Activated T-helper 1 cell treated with Interleukin-2 at 50 U/mL for 16 hours (primary cell): Measurements from ENCODE around the gene CPNE6.

Experiments used
- DNase-seq: peaks from one replicate; pipeline ENCODE4 v3.0.0-alpha.2; 2020; ENCODE audit warnings: low read depth

CPNE6 gene

GRCh38 chr14:24086193-24086955, 15.0 kb downstream of the CPNE6 start:
- no peak for DNase-seq

GRCh38 chr14:24087004-24087403, 15.6 kb downstream of the CPNE6 start:
- DNase-seq: no peak

- DNase-seq: no peak
These were observed 16.7 kb downstream of the CPNE6 start for GRCh38 chr14:24088095-24088494.

GRCh38 chr14:24089890-24090289, 18.5 kb downstream of the CPNE6 start:
- no peak for DNase-seq

GRCh38 chr14:24092110-24092504, 20.7 kb downstream of the CPNE6 start:
- DNase-seq: no peak

- no peak for DNase-seq
These were observed 21.3 kb downstream of the CPNE6 start for GRCh38 chr14:24092505-24093206.

- no peak for DNase-seq
These were observed 22.0 kb downstream of the CPNE6 start for GRCh38 chr14:24093207-24093900.

GRCh38 chr14:24093901-24094840, 22.8 kb downstream of the CPNE6 start, which contains the start of gene PCK2:
TSS of gene PCK2 (plus strand) at chr14:24094311. CDS start at chr14:24094406, 95 bp downstream.
- DNase-seq: peak; percentile 62

- DNase-seq: no peak
These were observed 23.5 kb downstream of the CPNE6 start for GRCh38 chr14:24094841-24095270.

GRCh38 chr14:24095271-24096068, 24.1 kb downstream of the CPNE6 start:
- DNase-seq: no peak

GRCh38 chr14:24096545-24097181, 25.3 kb downstream of the CPNE6 start:
- no peak for DNase-seq

GRCh38 chr14:24098229-24098926, 27.0 kb downstream of the CPNE6 start:
- DNase-seq: no peak

GRCh38 chr14:24098927-24099813, 27.8 kb downstream of the CPNE6 start:
- DNase-seq: no peak

GRCh38 chr14:24100197-24100981, 29.0 kb downstream of the CPNE6 start:
- DNase-seq: no peak

- no peak for DNase-seq
These were observed 29.7 kb downstream of the CPNE6 start for GRCh38 chr14:24100982-24101494.

- DNase-seq: no peak
These were observed 31.1 kb downstream of the CPNE6 start for GRCh38 chr14:24102357-24103048.

GRCh38 chr14:24103451-24103850, 32.1 kb downstream of the CPNE6 start:
- DNase-seq: no peak
